Measurements from ENCODE around the gene SLC3A2. TPM values are rescaled to one million over a fixed set of nuclear protein-coding genes. Genes with fewer than 3 reads are reported as not detected.
"Not testable (repeated sequence)": the region's sequence is repeated elsewhere in the genome, so short reads cannot be mapped to it uniquely, and the experiment has no call there.

SLC3A2 gene
- total RNA-seq, 1 donor, result 259 TPM

- Histone ChIP-seq H3K4me1 (ENCODE audit: insufficient read depth, low read length) (peaks cover 23% of the 10 kb centered on the region), H3K4me2 (ENCODE audit: insufficient read depth, low read length) (peak overlapping the region; percentile 78), H3K4me3 (ENCODE audit: insufficient read depth, low read length) (peak overlapping the region; percentile 67), H2AFZ (ENCODE audit: low read length) (peak overlapping the region; percentile 88), H3K36me3 (ENCODE audit: insufficient read depth, low read length) (peaks cover 5% of the 10 kb centered on the region), H3K9me3 (ENCODE audit: low read depth, low read length) (no peaks in the 10 kb centered on the region), H4K20me1 (ENCODE audit: insufficient read depth, low read length) (no peaks in the 10 kb centered on the region), H3K27ac (ENCODE audit: low read depth, low read length) (peak overlapping the region; percentile 99), H3K79me2 (ENCODE audit: insufficient read depth, low read length) (peaks cover 24% of the 10 kb centered on the region), H3K27me3 (ENCODE audit: insufficient read depth, low read length) (no peaks in the 10 kb centered on the region)
- TF ChIP-seq CTCF (IDR thresholded peaks at IDR 0.05; ENCODE audit: extremely low read depth, low read depth, low read length), result no peak
- DNase-seq (ENCODE audit: insufficient read length, low spot score, missing footprints), result peak; percentile 93
Measured at GRCh38 chr11:62841361-62842170, 39.1 kb upstream of the SLC3A2 start.

GRCh38 chr11:62842171-62842741 lies 38.4 kb upstream of the SLC3A2 start:
- H4K20me1 ChIP-seq (ENCODE audit: insufficient read depth, low read length), result no peaks in the 10 kb centered on the region
- H3K4me1 ChIP-seq (ENCODE audit: insufficient read depth, low read length), result peaks cover 23% of the 10 kb centered on the region
- peak overlapping the region; percentile 99 for H3K27ac ChIP-seq (ENCODE audit: low read depth, low read length)
- no peaks in the 10 kb centered on the region for H3K9me3 ChIP-seq (ENCODE audit: low read depth, low read length)
- peak overlapping the region; percentile 78 for H3K4me2 ChIP-seq (ENCODE audit: insufficient read depth, low read length)
- no peak for TF ChIP-seq CTCF (IDR thresholded peaks at IDR 0.05; ENCODE audit: extremely low read depth, low read depth, low read length)
- peak; percentile 48 for DNase-seq (ENCODE audit: insufficient read length, low spot score, missing footprints)
- H3K27me3 ChIP-seq (ENCODE audit: insufficient read depth, low read length), result no peaks in the 10 kb centered on the region
- peaks cover 5% of the 10 kb centered on the region for H3K36me3 ChIP-seq (ENCODE audit: insufficient read depth, low read length)
- peak overlapping the region; percentile 88 for H2AFZ ChIP-seq (ENCODE audit: low read length)
- H3K79me2 ChIP-seq (ENCODE audit: insufficient read depth, low read length), result peaks cover 20% of the 10 kb centered on the region
- peak overlapping the region; percentile 67 for H3K4me3 ChIP-seq (ENCODE audit: insufficient read depth, low read length)

- not testable (repeated sequence) for H3K9me3 ChIP-seq (ENCODE audit: low read depth, low read length); DNase-seq (ENCODE audit: insufficient read length, low spot score, missing footprints); H3K27me3 ChIP-seq (ENCODE audit: insufficient read depth, low read length); H3K36me3 ChIP-seq (ENCODE audit: insufficient read depth, low read length); H3K4me3 ChIP-seq (ENCODE audit: insufficient read depth, low read length); H4K20me1 ChIP-seq (ENCODE audit: insufficient read depth, low read length)
- peaks cover 15% of the 10 kb centered on the region for H3K79me2 ChIP-seq (ENCODE audit: insufficient read depth, low read length)
- peaks cover 21% of the 10 kb centered on the region for H3K4me1 ChIP-seq (ENCODE audit: insufficient read depth, low read length)
- H3K27ac ChIP-seq (ENCODE audit: low read depth, low read length), result peak overlapping the region; percentile 99
- peak overlapping the region; percentile 88 for H2AFZ ChIP-seq (ENCODE audit: low read length)
- H3K4me2 ChIP-seq (ENCODE audit: insufficient read depth, low read length), result peak overlapping the region; percentile 78
Measured at GRCh38 chr11:62842891-62843290, 37.8 kb upstream of the SLC3A2 start.

- peak overlapping the region; percentile 51 for H2AFZ ChIP-seq (ENCODE audit: low read length)
- H3K4me1 ChIP-seq (ENCODE audit: insufficient read depth, low read length), result peaks cover 16% of the 10 kb centered on the region
- no peaks in the 10 kb centered on the region for H4K20me1 ChIP-seq (ENCODE audit: insufficient read depth, low read length)
- H3K27me3 ChIP-seq (ENCODE audit: insufficient read depth, low read length), result no peaks in the 10 kb centered on the region
- no peak for TF ChIP-seq CTCF (IDR thresholded peaks at IDR 0.05; ENCODE audit: extremely low read depth, low read depth, low read length)
- peaks cover 9% of the 10 kb centered on the region for H3K79me2 ChIP-seq (ENCODE audit: insufficient read depth, low read length)
- no peak for DNase-seq (ENCODE audit: insufficient read length, low spot score, missing footprints)
- no peak overlapping the region for H3K27ac ChIP-seq (ENCODE audit: low read depth, low read length)
- no peaks in the 10 kb centered on the region for H3K36me3 ChIP-seq (ENCODE audit: insufficient read depth, low read length)
- no peak overlapping the region for H3K4me3 ChIP-seq (ENCODE audit: insufficient read depth, low read length)
- H3K4me2 ChIP-seq (ENCODE audit: insufficient read depth, low read length), result no peak overlapping the region
- no peaks in the 10 kb centered on the region for H3K9me3 ChIP-seq (ENCODE audit: low read depth, low read length)
Measured at GRCh38 chr11:62843466-62843865, 37.2 kb upstream of the SLC3A2 start.
